ENCODE measurements around the gene PTH2. TPM values are rescaled to one million over a fixed set of nuclear protein-coding genes. Genes with fewer than 3 reads are reported as not detected.
"Not testable (repeated sequence)": the region's sequence is repeated elsewhere in the genome, so short reads cannot be mapped to it uniquely, and the experiment has no call there.

The PTH2 gene
- total and polyA plus RNA-seq, 10 of the 15 experiments (the other 5 are each of a cell fraction or from before 2014, with no cell fraction given) = not detected

- H4K20me1 ChIP-seq (ENCODE audit: control insufficient read depth, insufficient read depth); H3K4me3 ChIP-seq; BruUV-seq (replicated peaks); H3K9ac ChIP-seq (ENCODE audit: control insufficient read depth, insufficient read depth, low read length); H3K79me2 ChIP-seq (ENCODE audit: control insufficient read depth, insufficient read depth, low read length); in situ Hi-C loops (cut with MboI); H3K36me3 ChIP-seq (ENCODE audit: control insufficient read depth in 2 of 2, insufficient read depth in 2 of 2, low read length in 1 of 2); ATAC-seq; DNase-seq (ENCODE audit: low read depth, low spot score); FAIRE-seq; intact Hi-C loops (cut with micrococcal nuclease; ENCODE audit: unreplicated experiment); H3K27ac ChIP-seq (ENCODE audit: control insufficient read depth, insufficient read depth); H3K4me1 ChIP-seq (ENCODE audit: control insufficient read depth, insufficient read depth, low read length); H3K9me3 ChIP-seq (replicated peaks; ENCODE audit: control insufficient read depth, insufficient read depth, low read length): not testable (repeated sequence)
- ChIA-PET RAD21 (ENCODE audit: unreplicated experiment) (interaction anchor here (1.0 to 1.3 kb wide), 2 partner anchors 25 to 53 kb away, joined by 4 to 5 read pairs; no protein-coding TSS in a partner anchor), CTCF (interaction anchor here (0.6 to 4.9 kb wide), 11 partner anchors 9 to 219 kb away, joined by 3 to 47 read pairs (median 4); partner anchors contain the start of genes ALDH16A1 and FLT3LG), SMC1A (ENCODE audit: uncharacterized antibody, unreplicated experiment) (interaction anchor here (0.6 to 3.4 kb wide), 5 partner anchors 13 to 102 kb away, joined by 3 to 14 read pairs (median 3); no protein-coding TSS in a partner anchor), POLR2A (interaction anchor here (0.6 to 0.8 kb wide), 3 partner anchors 9 to 26 kb away, joined by 4 to 9 read pairs (median 4); partner anchors contain the start of gene ALDH16A1)
- peak overlapping the region; percentile 25 for H2AFZ ChIP-seq (ENCODE audit: control insufficient read depth, low read depth, low read length)
- WGBS (ENCODE audit: insufficient coverage, insufficient replicate concordance, low lambda C conversion rate, missing lambda C conversion rate) = 4% methylated on average over 2 of the region's 5 CpGs
- H3K4me2 ChIP-seq (ENCODE audit: control insufficient read depth, insufficient read depth) = peak overlapping the region; percentile 62; the same call in 1 of the 2 replicates
- TF ChIP-seq YBX1 (IDR thresholded peaks at IDR 0.05) (peak; percentile 52; the same call in 1 of the 2 replicates), ETV6 (conservative IDR thresholded peaks at IDR 0.05 in 1 of 2, IDR thresholded peaks at IDR 0.05 in 1 of 2; ENCODE audit: borderline replicate concordance in 1 of 2, low read depth in 1 of 2) (0 out of 4 replicates have a peak, but pooled peaks of 1 of the 2 experiments have one; percentile 6), SMAD1 (IDR thresholded peaks at IDR 0.05; ENCODE audit: low read depth, partially characterized antibody) (peak; percentile 45), HDGF (IDR thresholded peaks at IDR 0.05) (0 out of 2 replicates have a peak, but pooled peaks have one; percentile 27)
- peaks cover 9 to 18% of the 10 kb centered on the region in 2 experiments for H3K27me3 ChIP-seq (replicated peaks in 1 of 2; ENCODE audit: control insufficient read depth in 2 of 2, insufficient read depth in 2 of 2, low read length in 1 of 2)
These were observed 21.0 kb upstream of the PTH2 start for GRCh38 chr19:49444100-49444700.

Data from GM12878 (cell line).